GM23338 (cell line): Measurements from ENCODE around the gene SCYGR4. TPM values are rescaled to one million over a fixed set of nuclear protein-coding genes. Genes with fewer than 3 reads are reported as not detected.

Experiments
- ATAC-seq: fragments of 200-7000 bp; cut with Tn5 transposase; 3 replicates; pipeline ENCODE4 v1.9.1; 2020
- DNase-seq: peaks from one replicate; pipeline ENCODE4 v3.0.0-alpha.2; 2015; ENCODE audit warnings: low spot score
- H2AFZ ChIP-seq: fragments of 200-600 bp; sonication (generic); 2 replicates; pipeline ENCODE4 v1.8.0; 2016; ENCODE audit warnings: antibody characterized with exemption, mild to moderate bottlenecking, moderate library complexity
- H3F3A ChIP-seq: fragments of 200-600 bp; sonication (generic); replicated peaks from 2 replicates; pipeline ENCODE4 v1.8.0; 2017; ENCODE audit warnings: antibody characterized with exemption, mixed run types, low read depth
- H3K27ac ChIP-seq: fragments of 200-600 bp; sonication (generic); 2 replicates; pipeline ENCODE4 v1.6.1; 2016; ENCODE audit warnings: low read depth
- H3K27me3 ChIP-seq: fragments of 200-600 bp; sonication (generic); 2 replicates; pipeline ENCODE4 v1.8.0; 2016; ENCODE audit warnings: mild to moderate bottlenecking, mixed run types, moderate library complexity; ENCODE audit not compliant: insufficient read depth
- H3K36me3 ChIP-seq: fragments of 200-600 bp; sonication (generic); 2 replicates; pipeline ENCODE4 v1.8.0; 2016; ENCODE audit warnings: mild to moderate bottlenecking; ENCODE audit not compliant: insufficient read depth
- H3K4me1 ChIP-seq: fragments of 200-600 bp; sonication (generic); 2 replicates; pipeline ENCODE4 v1.8.0; 2016; ENCODE audit warnings: mild to moderate bottlenecking, moderate library complexity; ENCODE audit not compliant: insufficient read depth
- H3K4me2 ChIP-seq: fragments of 200-600 bp; sonication (generic); 2 replicates; pipeline ENCODE4 v1.7.1; 2017; ENCODE audit warnings: mixed run types
- H3K4me3 ChIP-seq: fragments of 200-600 bp; sonication (generic); 2 replicates; pipeline ENCODE4 v1.6.1; 2016; ENCODE audit warnings: mixed run types
- H3K79me2 ChIP-seq: fragments of 200-600 bp; sonication (generic); replicated peaks from 2 replicates; pipeline ENCODE4 v1.8.0; 2017; ENCODE audit warnings: mild to moderate bottlenecking; ENCODE audit not compliant: insufficient read depth
- H3K9me2 ChIP-seq: fragments of 200-600 bp; sonication (generic); 2 replicates; pipeline ENCODE4 v1.8.0; 2017; ENCODE audit not compliant: insufficient read depth
- H4K20me1 ChIP-seq: fragments of 200-600 bp; sonication (generic); replicated peaks from 2 replicates; pipeline ENCODE4 v1.8.0; 2017; ENCODE audit warnings: mild to moderate bottlenecking; ENCODE audit not compliant: insufficient read depth
- H3K27ac Mint-ChIP-seq: 2 replicates; pipeline ENCODE4 v1.8.0; 2020; ENCODE audit warnings: inconsistent platforms, mild to moderate bottlenecking, moderate library complexity, mixed read lengths
- H3K27me3 Mint-ChIP-seq: 3 replicates; pipeline ENCODE4 v1.8.0; 2022; ENCODE audit warnings: low read depth, mild to moderate bottlenecking, moderate library complexity, mixed read lengths, inconsistent platforms; ENCODE audit not compliant: insufficient read depth, poor library complexity
- H3K36me3 Mint-ChIP-seq: 3 replicates; pipeline ENCODE4 v1.8.0; 2021; ENCODE audit warnings: low read depth, mild to moderate bottlenecking, inconsistent platforms, moderate library complexity, mixed read lengths
- H3K4me1 Mint-ChIP-seq: 3 replicates; pipeline ENCODE4 v1.8.0; 2020; ENCODE audit warnings: mild to moderate bottlenecking, inconsistent platforms, mixed read lengths
- H3K4me3 Mint-ChIP-seq: 3 replicates; pipeline ENCODE4 v1.8.0; 2021; ENCODE audit warnings: moderate library complexity, mild to moderate bottlenecking, inconsistent platforms, mixed read lengths
- H3K9me3 Mint-ChIP-seq: 3 replicates; pipeline ENCODE4 v1.8.0; 2020; ENCODE audit warnings: moderate library complexity, mild to moderate bottlenecking, inconsistent platforms, mixed read lengths
- CREB1 ChIP-seq: fragments of 250-450 bp; sonication (Bioruptor Pico); IDR thresholded peaks from 2 replicates; pipeline ENCODE4 v1.5.0; 2020; ENCODE audit warnings: low read depth, mild to moderate bottlenecking, moderate library complexity
- EZH2 ChIP-seq: fragments of 200-600 bp; sonication (generic); IDR thresholded peaks from one replicate; pipeline ENCODE4 v1.8.0; 2017; ENCODE audit warnings: antibody characterized with exemption, mild to moderate bottlenecking, low read depth; ENCODE audit not compliant: unreplicated experiment
- JUNB ChIP-seq: IDR thresholded peaks from one replicate; pipeline ENCODE4 v1.6.1; 2016; ENCODE audit warnings: antibody characterized with exemption; ENCODE audit not compliant: unreplicated experiment
- polyA plus RNA-seq: library from polyadenylated mRNA; unstranded; fragments of >200 nt; fragmentation: Nextera tagmentation; extraction: Ambion mirVana; gene quantifications from 2 replicates; pipeline ENCODE4 v1.2.1, GENCODE V29; 2016
- total RNA-seq: library from RNA; depleted of rRNA; stranded (reverse); fragments of >200 nt; shearing (Covaris generic); gene quantifications from 2 replicates; pipeline ENCODE4 v1.2.3, GENCODE V29; 2014
- TF ChIP-seq, protein P1 (sequence below): fragments of 250-450 bp; sonication (Bioruptor Pico); IDR thresholded peaks from 2 replicates; pipeline ENCODE4 v1.5.0; 2020; ENCODE audit warnings: mild to moderate bottlenecking, moderate library complexity
- TF ChIP-seq, protein P2 (sequence below): IDR thresholded peaks from 2 replicates; pipeline ENCODE4 v1.6.1; 2016; ENCODE audit warnings: antibody characterized with exemption

The SCYGR4 gene
- total and polyA plus RNA-seq, 2 experiments from 2014 or later, result not detected

DNA sequence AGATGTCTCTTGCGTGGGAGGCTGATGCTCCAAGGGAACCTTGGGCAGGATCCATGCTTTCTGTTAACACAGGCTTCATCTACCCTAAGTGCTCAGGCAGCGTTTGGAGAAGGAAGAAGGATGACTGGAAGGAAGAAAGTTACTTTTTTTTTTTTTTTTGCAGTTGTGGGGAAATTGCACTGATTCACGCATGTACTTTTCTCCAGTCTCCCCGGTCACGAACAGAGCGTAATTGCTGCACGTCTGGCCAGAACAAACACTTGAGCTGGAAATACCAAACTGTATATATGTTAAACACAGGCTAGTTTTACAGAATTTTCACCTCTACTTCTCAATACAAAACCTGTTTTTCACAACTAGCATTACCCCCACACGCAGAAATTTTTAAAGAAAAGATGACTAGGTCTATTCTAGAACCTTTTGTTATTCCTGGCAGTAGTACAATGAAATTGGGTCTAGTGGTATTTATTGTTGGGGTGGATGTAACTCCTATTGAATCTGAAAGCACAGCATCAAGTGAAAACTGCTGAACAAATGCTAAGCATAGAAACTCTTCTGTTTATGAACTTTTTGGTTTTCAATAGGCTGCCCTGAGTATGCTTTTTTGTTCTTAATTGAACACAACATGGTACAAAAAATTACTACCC is 40.0 kb downstream of the SCYGR4 start (continued):
- TF ChIP-seq, protein P1, sequence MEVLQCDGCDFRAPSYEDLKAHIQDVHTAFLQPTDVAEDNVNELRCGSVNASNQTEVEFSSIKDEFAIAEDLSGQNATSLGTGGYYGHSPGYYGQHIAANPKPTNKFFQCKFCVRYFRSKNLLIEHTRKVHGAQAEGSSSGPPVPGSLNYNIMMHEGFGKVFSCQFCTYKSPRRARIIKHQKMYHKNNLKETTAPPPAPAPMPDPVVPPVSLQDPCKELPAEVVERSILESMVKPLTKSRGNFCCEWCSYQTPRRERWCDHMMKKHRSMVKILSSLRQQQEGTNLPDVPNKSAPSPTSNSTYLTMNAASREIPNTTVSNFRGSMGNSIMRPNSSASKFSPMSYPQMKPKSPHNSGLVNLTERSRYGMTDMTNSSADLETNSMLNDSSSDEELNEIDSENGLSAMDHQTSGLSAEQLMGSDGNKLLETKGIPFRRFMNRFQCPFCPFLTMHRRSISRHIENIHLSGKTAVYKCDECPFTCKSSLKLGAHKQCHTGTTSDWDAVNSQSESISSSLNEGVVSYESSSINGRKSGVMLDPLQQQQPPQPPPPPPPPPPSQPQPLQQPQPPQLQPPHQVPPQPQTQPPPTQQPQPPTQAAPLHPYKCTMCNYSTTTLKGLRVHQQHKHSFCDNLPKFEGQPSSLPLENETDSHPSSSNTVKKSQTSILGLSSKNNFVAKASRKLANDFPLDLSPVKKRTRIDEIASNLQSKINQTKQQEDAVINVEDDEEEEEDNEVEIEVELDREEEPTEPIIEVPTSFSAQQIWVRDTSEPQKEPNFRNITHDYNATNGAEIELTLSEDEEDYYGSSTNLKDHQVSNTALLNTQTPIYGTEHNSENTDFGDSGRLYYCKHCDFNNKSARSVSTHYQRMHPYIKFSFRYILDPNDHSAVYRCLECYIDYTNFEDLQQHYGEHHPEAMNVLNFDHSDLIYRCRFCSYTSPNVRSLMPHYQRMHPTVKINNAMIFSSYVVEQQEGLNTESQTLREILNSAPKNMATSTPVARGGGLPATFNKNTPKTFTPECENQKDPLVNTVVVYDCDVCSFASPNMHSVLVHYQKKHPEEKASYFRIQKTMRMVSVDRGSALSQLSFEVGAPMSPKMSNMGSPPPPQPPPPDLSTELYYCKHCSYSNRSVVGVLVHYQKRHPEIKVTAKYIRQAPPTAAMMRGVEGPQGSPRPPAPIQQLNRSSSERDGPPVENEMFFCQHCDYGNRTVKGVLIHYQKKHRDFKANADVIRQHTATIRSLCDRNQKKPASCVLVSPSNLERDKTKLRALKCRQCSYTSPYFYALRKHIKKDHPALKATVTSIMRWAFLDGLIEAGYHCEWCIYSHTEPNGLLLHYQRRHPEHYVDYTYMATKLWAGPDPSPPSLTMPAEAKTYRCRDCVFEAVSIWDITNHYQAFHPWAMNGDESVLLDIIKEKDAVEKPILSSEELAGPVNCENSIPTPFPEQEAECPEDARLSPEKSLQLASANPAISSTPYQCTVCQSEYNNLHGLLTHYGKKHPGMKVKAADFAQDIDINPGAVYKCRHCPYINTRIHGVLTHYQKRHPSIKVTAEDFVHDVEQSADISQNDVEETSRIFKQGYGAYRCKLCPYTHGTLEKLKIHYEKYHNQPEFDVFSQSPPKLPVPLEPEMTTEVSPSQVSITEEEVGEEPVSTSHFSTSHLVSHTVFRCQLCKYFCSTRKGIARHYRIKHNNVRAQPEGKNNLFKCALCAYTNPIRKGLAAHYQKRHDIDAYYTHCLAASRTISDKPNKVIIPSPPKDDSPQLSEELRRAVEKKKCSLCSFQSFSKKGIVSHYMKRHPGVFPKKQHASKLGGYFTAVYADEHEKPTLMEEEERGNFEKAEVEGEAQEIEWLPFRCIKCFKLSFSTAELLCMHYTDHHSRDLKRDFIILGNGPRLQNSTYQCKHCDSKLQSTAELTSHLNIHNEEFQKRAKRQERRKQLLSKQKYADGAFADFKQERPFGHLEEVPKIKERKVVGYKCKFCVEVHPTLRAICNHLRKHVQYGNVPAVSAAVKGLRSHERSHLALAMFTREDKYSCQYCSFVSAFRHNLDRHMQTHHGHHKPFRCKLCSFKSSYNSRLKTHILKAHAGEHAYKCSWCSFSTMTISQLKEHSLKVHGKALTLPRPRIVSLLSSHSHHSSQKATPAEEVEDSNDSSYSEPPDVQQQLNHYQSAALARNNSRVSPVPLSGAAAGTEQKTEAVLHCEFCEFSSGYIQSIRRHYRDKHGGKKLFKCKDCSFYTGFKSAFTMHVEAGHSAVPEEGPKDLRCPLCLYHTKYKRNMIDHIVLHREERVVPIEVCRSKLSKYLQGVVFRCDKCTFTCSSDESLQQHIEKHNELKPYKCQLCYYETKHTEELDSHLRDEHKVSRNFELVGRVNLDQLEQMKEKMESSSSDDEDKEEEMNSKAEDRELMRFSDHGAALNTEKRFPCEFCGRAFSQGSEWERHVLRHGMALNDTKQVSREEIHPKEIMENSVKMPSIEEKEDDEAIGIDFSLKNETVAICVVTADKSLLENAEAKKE, result no peak
- no peak for TF ChIP-seq CREB1 (CRISPR knock-in tag)
- no peak for TF ChIP-seq JUNB
- no peak for TF ChIP-seq EZH2
- TF ChIP-seq, protein P2, sequence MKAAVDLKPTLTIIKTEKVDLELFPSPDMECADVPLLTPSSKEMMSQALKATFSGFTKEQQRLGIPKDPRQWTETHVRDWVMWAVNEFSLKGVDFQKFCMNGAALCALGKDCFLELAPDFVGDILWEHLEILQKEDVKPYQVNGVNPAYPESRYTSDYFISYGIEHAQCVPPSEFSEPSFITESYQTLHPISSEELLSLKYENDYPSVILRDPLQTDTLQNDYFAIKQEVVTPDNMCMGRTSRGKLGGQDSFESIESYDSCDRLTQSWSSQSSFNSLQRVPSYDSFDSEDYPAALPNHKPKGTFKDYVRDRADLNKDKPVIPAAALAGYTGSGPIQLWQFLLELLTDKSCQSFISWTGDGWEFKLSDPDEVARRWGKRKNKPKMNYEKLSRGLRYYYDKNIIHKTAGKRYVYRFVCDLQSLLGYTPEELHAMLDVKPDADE, result no peak

DNA sequence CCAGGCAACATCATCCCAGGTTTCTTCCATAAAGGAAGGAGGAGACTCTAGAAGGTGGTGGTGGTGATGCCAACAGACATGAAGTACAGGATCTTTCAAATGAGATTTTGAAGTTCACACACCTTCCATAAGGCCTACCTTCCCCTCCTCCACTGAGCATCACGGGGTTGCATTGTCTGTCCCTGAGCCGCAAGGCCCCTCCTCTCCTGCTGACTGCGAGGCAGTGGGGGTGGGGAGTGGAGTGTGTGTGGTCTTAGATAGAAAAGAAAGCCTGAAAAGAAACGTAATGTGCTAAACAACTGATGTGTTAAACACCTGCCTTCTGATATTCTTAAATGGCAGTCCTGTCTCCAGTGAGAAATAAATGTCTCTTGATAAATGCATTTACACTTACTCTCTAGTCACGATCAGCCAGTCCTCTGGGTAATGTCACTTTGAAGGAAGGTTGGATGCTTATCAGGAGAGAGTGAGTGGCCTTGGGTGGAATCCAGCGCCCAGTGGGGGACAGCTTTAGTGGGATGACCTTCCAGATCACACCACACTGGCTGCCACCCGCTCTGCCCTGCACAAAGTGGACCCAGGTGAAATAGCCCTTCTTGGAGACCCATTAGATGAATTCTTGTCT is 43.8 kb downstream of the SCYGR4 start:
- Mint-ChIP-seq H3K4me1 (peaks cover 15% of the 10 kb centered on the region), H3K4me3 (no peak overlapping the region; the same call in 2 of the 3 replicates), H3K27me3 (no peaks in the 10 kb centered on the region), H3K36me3 (no peaks in the 10 kb centered on the region), H3K9me3 (no peaks in the 10 kb centered on the region), H3K27ac (peak overlapping the region; percentile 39; the same call in 1 of the 2 replicates)
- Histone ChIP-seq H3K36me3 (no peaks in the 10 kb centered on the region), H3K79me2 (no peaks in the 10 kb centered on the region), H3K27me3 (no peaks in the 10 kb centered on the region), H4K20me1 (no peaks in the 10 kb centered on the region), H3K27ac (no peak overlapping the region), H3K4me3 (no peak overlapping the region), H3F3A (no peaks in the 10 kb centered on the region), H3K4me1 (peaks cover 18% of the 10 kb centered on the region), H3K9me2 (peaks cover 5% of the 10 kb centered on the region; the same call in 1 of the 2 replicates), H3K4me2 (peak overlapping the region; percentile 59), H2AFZ (peak overlapping the region; percentile 77)
- peak; percentile 92 for ATAC-seq
- no peak; the same call in 1 of the 2 replicates for TF ChIP-seq CREB1 (CRISPR knock-in tag)
- peak; percentile 69 for DNase-seq
